Measurements from ENCODE around the gene CGN.

Gene CGN

DNA sequence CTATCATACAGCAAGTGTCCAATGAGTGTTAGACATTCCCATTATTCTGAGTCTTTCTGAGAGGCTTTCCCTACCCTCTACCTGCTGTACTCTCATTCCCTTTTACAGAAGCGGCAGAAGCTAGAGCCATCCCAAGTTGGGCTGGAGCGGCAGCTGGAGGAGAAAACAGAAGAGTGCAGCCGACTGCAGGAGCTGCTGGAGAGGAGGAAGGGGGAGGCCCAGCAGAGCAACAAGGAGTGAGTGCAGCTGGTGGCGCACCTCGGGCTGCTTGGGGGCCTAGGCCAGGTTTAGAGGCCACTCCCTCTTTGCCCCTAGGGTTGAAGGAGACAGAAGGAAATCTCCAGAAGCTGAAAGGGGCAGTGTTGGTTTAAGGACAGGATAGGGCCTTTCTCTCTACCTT, 12.1 kb downstream of the CGN start:
- DNase-seq (ENCODE audit: low read depth): no peak

DNA sequence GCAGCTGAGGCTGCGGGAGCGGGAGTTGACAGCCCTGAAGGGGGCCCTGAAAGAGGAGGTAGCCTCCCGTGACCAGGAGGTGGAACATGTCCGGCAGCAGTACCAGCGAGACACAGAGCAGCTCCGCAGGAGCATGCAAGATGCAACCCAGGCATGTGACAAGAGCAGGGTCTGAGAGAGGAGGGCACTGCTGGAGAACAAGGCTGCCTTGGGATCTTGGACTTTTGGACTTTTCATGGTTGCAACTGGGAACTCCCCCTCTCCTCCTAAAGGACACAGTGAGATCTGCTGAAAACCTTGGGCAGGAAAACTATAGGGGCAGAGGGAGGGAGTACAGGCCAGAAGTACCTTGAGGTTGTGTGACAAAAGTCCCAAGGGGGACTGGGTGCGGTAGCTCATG, 13.5 kb downstream of the CGN start:
- DNase-seq (ENCODE audit: low read depth): no peak

DNA sequence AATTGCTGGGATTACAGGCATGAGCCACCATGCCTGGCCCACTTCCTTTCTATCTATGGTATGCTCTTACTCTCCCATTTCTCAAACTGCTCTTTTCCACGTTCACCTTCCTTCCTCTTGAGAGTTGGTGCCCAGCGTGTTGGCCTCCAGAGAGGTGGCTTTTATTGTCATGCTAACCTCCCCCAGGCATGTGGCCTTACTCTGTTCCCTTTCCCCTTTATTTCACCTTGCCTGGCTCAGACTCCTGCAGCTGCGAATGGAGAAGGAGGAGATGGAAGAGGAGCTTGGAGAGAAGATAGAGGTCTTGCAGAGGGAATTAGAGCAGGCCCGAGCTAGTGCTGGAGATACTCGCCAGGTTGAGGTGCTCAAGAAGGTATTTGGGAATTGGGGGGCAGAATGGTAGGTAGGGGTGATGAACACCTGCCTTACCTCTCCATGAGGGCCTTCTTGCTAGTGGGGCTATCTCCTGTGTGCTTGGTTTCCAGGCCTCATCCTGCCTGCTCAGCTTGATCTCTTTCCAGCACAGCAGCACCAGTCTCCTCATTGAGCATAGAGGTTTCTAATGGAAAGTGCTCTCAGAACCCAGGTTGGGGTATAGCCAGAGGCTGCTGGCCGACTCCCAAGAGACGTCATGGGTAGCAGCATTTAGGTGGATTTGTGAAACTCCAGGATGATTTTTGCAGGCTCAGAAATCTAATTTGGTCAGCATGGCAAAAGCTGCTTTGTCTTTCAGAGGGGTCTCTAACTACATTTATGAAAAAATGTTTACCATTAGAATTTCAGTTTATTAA, 15.7 kb downstream of the CGN start:
- DNase-seq (ENCODE audit: low read depth): no peak

DNA sequence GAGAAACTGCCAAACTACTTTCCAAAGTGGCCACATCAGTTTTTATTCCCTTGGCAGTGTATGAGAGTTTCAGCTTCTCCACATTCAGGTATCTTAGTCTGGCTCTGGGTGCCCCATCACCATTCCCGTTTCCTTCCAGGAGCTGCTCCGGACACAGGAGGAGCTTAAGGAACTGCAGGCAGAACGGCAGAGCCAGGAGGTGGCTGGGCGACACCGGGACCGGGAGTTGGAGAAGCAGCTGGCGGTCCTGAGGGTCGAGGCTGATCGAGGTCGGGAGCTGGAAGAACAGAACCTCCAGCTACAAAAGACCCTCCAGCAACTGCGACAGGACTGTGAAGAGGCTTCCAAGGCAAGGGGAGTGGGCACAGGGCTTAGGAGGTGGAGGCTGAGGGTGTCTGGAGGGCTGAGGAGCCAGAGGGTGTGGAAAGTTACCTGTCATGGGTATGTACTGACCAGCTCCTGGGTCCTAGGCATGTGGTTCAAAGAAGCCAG, 18.1 kb downstream of the CGN start:
- no peak for DNase-seq (ENCODE audit: low read depth)

DNA sequence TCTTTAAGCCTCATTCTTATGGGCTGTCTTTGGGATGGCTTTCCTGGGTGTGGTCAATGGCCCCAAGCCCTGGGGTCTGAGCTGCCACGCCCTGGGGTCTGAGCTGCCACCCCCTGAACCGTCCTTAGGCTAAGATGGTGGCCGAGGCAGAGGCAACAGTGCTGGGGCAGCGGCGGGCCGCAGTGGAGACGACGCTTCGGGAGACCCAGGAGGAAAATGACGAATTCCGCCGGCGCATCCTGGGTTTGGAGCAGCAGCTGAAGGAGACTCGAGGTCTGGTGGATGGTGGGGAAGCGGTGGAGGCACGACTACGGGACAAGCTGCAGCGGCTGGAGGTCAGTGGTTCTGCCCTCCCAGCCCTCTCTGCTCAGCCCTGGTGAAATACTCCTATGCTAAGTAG, 18.6 kb downstream of the CGN start:
- no peak for DNase-seq (ENCODE audit: low read depth)

DNA sequence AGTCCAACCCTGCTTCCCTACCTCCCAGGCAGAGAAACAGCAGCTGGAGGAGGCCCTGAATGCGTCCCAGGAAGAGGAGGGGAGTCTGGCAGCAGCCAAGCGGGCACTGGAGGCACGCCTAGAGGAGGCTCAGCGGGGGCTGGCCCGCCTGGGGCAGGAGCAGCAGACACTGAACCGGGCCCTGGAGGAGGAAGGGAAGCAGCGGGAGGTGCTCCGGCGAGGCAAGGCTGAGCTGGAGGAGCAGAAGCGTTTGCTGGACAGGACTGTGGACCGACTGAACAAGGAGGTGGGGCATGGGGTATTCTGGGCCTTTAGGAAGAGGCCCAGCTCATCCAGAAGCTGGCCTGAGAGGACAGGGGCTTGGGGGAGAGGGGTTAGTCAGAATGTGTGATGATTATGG, 19.3 kb downstream of the CGN start:
- no peak for DNase-seq (ENCODE audit: low read depth)

DNA sequence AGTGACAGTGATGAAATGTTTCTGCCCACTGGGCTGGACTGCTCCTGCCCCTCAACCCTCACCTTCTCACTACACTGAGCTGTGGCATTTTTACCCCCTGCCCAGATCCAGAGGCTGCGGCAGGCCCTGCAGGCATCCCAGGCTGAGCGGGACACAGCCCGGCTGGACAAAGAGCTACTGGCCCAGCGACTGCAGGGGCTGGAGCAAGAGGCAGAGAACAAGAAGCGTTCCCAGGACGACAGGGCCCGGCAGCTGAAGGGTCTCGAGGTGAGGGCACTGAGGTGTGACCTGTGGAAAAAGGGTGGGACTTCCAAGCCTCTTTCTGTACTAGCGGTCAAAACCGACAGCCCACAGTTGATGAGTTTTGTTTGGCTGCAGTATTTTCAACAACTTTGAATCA, 22.7 kb downstream of the CGN start:
- DNase-seq (ENCODE audit: low read depth): no peak

DNA sequence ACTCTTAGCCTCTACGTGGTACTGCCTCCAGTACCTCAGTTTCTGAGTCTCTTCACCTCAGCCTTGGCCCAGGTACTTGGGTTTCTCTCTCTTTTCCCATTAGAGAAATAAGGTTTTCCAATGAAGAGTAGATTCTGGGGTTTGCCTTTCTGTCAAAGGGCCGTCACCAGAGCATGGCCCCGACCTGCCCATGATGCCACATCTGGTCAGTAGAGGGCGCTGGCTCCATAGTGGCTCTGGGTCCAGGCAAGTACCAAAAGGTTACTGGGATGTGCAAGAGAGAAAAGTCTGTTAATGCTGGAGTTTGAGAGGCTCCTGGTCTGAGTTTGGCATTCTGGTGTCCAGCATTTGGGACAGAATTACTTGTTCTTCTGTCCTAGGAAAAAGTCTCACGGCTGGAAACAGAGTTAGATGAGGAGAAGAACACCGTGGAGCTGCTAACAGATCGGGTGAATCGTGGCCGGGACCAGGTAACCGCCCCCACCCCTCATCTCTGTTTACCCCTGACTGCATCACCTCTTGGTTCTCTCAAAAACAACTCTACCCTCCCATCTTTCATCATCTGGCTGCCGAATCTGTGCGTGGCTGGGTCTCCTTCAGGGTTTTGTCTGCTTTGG, 23.6 kb downstream of the CGN start:
- DNase-seq (ENCODE audit: low read depth): no peak

DNA sequence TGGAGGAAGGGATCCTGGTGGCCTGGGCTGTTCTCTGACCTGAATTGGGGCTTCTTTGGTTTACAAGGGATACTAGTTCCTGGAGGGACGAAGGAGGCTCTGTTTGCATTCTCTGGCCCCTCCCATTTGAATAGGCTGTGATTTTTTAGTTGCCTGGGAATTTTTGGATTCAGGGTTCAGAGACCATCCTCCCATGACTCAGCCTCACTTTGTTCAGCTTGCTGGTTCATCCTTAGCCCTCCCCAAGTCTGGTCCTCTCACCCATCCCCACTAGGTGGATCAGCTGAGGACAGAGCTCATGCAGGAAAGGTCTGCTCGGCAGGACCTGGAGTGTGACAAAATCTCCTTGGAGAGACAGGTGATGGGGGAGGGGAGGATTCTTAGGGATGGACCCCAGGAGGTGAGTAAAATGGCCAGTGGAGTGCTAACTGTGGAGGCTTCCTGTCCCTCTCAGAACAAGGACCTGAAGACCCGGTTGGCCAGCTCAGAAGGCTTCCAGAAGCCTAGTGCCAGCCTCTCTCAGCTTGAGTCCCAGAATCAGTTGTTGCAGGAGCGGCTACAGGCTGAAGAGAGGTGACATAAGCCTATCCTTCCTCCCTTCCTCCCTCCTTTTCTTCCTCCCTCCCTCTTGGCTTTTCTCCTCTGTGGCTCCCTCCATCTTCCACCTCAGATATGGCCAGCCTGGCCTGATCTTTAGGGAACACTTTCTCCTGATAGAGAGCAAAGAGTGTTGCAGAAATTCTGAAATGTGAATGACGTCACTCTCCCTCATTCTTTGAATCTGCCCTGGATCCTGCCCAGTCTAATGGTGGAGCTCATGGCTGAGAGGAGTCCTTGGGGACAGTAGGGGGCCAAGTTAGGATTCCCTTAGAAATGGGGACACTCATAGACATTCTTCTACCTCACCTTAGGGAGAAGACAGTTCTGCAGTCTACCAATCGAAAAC, 24.4 kb downstream of the CGN start:
- DNase-seq (ENCODE audit: low read depth): no peak

DNA sequence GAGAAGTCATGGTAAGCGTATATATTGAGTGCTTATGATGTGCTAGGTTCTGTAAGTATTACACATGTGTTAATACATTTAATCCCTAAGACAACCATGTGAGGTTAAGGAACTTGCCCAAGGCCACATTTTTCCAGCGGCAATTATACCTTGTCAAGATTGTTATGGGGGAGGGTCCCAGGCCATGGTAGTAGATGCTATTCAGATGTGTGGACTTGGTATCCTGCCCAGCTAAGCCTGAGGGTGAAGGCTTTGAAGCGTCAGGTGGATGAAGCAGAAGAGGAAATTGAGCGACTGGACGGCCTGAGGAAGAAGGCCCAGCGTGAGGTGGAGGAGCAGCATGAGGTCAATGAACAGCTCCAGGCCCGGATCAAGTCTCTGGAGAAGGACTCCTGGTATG, 25.3 kb downstream of the CGN start:
- DNase-seq (ENCODE audit: low read depth): no peak

DNA sequence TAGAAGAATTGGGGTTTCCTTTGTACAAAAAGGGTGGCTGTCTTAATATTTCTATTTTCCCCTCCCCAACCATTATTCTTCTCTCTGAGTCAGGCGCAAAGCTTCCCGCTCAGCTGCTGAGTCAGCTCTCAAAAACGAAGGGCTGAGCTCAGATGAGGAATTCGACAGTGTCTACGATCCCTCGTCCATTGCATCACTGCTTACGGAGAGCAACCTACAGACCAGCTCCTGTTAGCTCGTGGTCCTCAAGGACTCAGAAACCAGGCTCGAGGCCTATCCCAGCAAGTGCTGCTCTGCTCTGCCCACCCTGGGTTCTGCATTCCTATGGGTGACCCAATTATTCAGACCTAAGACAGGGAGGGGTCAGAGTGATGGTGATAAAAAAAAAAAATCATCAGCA, 25.9 kb downstream of the CGN start:
- DNase-seq (ENCODE audit: low read depth): peak; percentile 91

DNA sequence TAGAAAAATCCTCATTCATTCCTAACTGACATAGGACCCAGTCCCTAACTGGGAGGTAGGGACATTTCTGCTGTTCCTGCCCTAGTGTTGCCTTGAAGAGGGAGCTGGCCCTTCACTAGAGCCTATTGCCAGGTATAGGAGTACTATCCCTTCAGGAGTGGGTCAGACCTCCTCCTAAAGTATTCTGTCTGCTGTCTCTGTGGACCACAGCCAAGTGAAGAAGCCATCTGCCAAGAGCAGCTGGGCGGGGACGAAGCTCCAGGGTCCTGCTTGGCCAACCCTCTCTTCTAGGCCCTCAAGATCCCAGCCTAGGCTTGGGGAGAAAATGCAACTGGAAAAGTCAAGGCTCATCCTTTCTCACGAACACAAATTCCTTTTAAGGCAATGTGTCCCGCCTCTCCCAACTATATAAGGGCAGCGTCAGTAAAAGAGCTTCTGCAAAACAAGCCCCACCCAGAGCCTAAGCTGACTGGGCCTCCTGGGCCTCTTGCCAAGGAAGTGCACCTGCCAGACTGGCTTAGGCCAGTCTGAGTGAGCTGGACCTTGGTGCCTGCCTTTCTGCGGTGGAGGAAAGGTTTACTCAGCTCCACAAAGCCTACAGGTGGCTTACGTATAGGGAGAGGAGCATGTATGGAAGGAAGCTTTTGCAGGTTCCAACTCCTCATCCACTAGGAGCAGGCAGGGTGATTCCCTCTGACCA, 28.3 kb downstream of the CGN start:
- DNase-seq (ENCODE audit: low read depth): peak; percentile 93

DNA sequence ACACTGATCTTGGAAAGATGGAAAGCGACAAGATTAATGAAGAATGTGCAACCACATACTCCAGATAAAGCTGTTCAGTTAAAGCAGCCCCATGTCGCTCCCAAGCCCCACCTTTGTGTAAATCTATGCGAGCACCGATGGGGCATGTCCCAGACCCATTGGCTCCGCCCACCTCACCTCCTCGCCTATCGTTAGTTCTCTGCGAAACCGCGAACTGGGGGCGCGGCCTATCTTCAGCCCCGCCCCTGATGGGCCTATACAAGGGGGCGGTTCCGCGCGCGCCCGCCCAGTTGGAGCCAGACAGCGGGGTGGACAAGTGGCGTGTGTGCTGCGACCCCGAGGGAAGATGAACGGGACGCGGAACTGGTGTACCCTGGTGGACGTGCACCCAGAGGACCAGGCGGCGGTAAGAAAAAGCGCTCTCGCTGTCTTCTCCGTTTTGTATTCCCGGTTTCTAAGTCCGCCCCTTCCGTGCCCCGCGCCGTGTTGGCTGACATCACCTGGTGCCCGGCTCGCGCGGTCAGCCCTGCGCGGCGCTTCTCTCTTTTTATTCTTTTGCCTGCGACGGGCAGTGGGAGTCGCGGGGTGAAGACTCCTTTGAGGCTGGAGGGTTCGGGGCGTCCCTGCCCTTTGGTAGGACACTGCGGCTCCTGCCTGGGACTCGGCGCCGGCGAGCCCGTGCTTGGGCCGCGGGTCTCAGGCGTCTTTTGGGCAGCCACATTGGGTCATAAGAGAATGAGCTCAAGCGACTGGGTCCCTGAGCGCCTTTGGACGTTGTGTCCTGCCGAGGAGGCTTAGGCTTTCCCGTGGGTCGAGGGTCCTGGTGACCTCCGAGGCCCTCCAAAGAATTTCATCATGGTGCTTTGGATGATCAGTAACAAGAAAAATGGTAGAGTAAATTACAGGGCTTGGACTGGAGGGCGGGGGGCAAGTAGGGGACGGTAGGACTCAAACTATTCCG, 29.1 kb downstream of the CGN start, which contains the start of gene TUFT1:
TUFT1 (plus strand) TSS at position 289 of the 961 bp plus-strand sequence; CDS start at position 347, 58 bp downstream.
- DNase-seq (ENCODE audit: low read depth): peak; percentile 90

DNA sequence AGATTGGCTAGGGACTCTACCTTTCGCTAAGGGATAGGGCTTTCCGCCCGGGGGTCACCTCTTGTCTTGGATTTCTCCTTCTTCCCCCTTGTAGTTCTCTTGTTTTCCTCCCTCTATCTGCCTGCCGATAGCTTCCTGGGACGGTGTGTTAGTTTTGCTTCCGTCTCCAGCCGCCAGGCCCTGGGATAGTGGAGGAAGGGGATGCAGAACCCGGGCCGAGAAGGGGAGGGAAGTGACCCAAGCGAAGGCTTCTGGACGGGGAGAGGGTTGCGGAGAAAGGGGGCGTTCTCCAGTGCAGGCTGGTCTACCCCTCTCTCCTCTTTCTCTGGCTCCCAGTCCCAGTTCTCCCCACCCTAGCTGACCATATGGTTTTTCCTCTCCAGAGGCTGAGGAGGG, 29.8 kb downstream of the CGN start:
- DNase-seq (ENCODE audit: low read depth): no peak

DNA sequence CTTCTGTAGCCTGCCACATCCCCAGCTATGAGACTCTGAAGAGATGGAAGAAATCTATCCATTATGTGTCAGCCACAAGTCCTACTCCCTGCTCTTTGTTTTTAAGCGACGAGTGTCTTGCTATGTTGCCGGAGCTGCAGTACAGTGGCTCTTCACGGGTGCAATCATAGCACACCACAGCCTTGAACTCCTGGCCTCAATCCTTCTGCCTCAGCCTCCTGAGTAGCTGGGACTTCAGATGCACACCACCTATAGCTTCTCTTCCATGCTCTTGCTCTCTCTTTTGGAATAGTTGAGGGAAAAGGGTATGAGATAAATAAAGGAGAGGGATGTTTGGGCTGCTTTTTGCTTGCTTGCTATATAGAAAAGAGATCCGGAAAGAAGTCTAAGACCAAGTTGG, 30.6 kb downstream of the CGN start:
- no peak for DNase-seq (ENCODE audit: low read depth)

DNA sequence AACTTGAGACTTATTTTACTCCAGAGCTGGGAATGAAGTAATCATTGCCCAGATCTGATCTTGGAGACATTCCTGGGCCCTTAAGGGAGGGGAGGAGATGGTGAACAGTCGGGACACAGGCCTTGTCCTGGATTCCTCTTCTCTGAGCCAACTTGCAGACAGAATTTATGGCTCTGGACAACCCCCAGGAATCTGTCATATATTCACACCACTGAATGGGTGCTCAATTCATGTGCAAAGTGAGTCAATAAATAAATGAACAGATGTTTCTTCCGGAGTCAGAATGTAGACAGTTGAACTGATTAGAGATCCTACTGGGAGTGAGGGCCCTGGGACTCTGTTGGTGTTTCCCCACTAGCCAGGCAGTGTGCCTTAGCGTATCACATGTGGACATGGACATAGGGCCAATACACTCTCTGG, 31.5 kb downstream of the CGN start:
- peak; percentile 84 for DNase-seq (ENCODE audit: low read depth)

DNA sequence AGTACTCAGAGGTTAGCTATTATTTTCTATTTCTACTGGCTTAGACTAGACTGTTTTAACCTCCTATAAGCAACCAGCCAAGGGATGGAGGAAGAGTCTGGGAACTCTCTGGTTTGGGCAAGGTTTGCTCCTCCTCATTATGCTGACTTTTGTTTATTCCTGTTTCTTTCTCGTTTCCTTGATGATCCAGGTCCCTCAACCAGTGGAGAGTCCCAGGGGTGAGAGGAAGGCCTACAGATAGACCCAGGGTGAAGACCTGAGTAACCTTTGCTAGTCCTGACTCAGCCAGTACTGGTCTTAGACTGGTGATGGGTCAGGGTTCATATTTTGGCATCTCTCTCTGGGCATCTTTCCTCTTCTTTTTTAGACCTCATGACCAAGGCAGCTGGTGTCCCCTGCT, 34.4 kb downstream of the CGN start:
- no peak for DNase-seq (ENCODE audit: low read depth)

DNA sequence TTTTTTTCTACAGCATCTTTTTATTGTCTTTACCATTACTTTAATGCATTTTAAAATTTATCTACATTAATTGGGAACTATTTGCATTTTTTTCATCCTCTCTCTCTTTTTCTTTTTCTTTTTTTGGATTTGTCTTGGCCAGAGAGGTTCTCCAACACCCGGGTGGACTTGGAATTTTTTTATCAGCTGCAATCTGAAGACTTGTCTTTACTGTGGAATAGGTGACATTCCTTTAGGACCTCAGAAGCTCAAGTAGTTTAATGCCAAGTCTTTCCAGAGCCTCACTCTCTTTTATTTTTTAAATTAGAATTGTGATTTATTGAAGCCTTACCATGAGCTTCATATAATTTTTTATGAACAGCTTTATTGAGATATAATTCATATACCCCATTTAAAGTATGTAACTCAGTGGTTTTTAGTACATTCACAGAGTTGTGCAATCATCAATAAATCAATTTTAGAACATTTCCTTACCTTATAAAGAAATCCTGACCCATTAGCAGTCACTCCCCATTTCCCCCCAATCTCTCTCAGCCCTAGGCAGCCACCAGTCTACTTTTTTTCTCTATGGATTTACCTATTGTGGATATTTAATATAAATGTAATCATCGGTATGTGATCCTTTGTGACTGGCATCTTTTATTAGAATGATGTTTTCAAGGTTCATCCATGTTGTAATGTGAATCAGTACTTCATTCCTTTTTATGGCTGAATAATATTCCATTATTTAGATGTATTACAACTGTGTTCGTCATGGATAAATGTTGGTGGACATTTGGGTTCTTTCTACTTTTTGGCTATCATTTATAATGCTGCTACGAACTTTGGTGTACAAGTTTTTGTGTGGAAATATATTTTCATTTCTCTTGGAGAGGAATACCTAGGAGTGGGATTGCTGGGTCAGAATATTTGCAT, 35.1 kb downstream of the CGN start:
- DNase-seq (ENCODE audit: low read depth): no peak

DNA sequence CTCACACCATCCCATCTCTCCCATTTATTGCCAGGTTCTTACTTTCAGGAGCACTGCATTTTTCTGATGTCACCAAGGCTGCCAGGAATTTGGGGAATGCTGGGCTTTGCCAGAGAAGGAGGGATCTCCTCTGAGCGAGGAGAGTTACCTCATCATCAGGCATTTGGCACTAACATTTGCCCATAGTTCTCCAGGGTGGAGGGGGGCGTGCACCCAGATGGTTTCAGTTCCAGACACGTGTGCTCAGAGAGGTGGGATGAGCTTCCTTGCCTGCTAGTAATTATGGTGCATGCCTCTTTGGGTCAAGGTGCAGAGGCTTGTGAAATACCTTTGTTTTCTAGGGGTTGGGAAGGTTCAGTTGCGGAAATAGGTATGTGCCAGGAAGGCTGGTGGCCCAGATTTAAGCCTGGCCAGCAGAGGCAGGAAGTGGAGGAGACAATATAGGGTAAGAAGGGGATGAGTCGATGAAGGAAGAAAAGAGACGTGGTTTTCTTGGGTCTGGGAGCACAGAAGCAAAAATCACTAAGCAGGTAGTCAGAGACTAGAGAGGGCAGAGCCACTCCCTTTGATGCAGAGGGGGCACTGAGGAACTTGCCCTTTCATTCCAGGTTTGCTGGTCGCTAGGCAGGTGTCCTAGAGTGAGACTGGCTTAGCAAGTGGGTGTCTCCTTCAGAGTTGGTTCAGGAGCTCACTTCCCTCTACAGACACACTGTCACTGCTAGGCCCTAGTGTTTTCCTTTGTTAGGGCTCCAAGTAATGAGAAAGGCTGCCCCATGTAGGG, 36.1 kb downstream of the CGN start:
- DNase-seq (ENCODE audit: low read depth): peak; percentile 95
